ENCODE measurements around the gene UTS2B. TPM values are rescaled to one million over a fixed set of nuclear protein-coding genes. Genes with fewer than 3 reads are reported as not detected.

The UTS2B gene
- total RNA-seq, 6 experiments from 2014 or later, result 0.73 to 1.8 (median 1.0) TPM

GRCh38 chr3:191363221-191363620, 32.9 kb upstream of the UTS2B start:
- no peak for DNase-seq
- no peak for TF ChIP-seq CTCF (IDR thresholded peaks at IDR 0.05)
- H3K4me1 Mint-ChIP-seq (ENCODE audit: low read depth), result peaks cover 70% of the 10 kb centered on the region
- H3K4me3 Mint-ChIP-seq, result no peak overlapping the region
- no peak overlapping the region for H3K27ac Mint-ChIP-seq
- H3K27me3 Mint-ChIP-seq (ENCODE audit: insufficient read depth), result peaks cover 2% of the 10 kb centered on the region
- no peaks in the 10 kb centered on the region for H3K9me3 Mint-ChIP-seq
- H3K36me3 Mint-ChIP-seq (ENCODE audit: low read depth), result peaks cover 68% of the 10 kb centered on the region

GRCh38 chr3:191362524-191363090, 32.3 kb upstream of the UTS2B start:
- H3K27me3 Mint-ChIP-seq (ENCODE audit: insufficient read depth), result peaks cover 2% of the 10 kb centered on the region
- no peak for DNase-seq
- no peak overlapping the region; the same call in 1 of the 2 replicates for H3K27ac Mint-ChIP-seq
- peaks cover 74% of the 10 kb centered on the region for H3K36me3 Mint-ChIP-seq (ENCODE audit: low read depth)
- H3K4me1 Mint-ChIP-seq (ENCODE audit: low read depth), result peaks cover 76% of the 10 kb centered on the region
- no peaks in the 10 kb centered on the region for H3K9me3 Mint-ChIP-seq
- TF ChIP-seq CTCF (IDR thresholded peaks at IDR 0.05), result no peak
- H3K4me3 Mint-ChIP-seq, result no peak overlapping the region

- no peak for TF ChIP-seq CTCF (IDR thresholded peaks at IDR 0.05)
- no peak overlapping the region for H3K4me3 Mint-ChIP-seq
- peaks cover 2% of the 10 kb centered on the region for H3K27me3 Mint-ChIP-seq (ENCODE audit: insufficient read depth)
- peaks cover 76% of the 10 kb centered on the region for H3K4me1 Mint-ChIP-seq (ENCODE audit: low read depth)
- peak overlapping the region; percentile 52 for H3K27ac Mint-ChIP-seq
- H3K9me3 Mint-ChIP-seq, result no peaks in the 10 kb centered on the region
- DNase-seq, result no peak
- peaks cover 71% of the 10 kb centered on the region for H3K36me3 Mint-ChIP-seq (ENCODE audit: low read depth)
Measured at GRCh38 chr3:191362037-191362436, 31.7 kb upstream of the UTS2B start.

- Mint-ChIP-seq H3K4me1 (ENCODE audit: low read depth) (peaks cover 76% of the 10 kb centered on the region), H3K4me3 (no peak overlapping the region), H3K36me3 (ENCODE audit: low read depth) (peaks cover 66% of the 10 kb centered on the region), H3K27me3 (ENCODE audit: insufficient read depth) (peaks cover 2% of the 10 kb centered on the region), H3K27ac (0 out of 2 replicates have a peak overlapping the region, but pooled peaks have one; percentile 0), H3K9me3 (no peaks in the 10 kb centered on the region)
- DNase-seq, result no peak
- no peak for TF ChIP-seq CTCF (IDR thresholded peaks at IDR 0.05)
Measured at GRCh38 chr3:191361456-191361855, 31.1 kb upstream of the UTS2B start.

GRCh38 chr3:191360620-191361019, 30.3 kb upstream of the UTS2B start:
- Mint-ChIP-seq H3K4me3 (no peak overlapping the region), H3K36me3 (ENCODE audit: low read depth) (peaks cover 66% of the 10 kb centered on the region), H3K27ac (no peak overlapping the region), H3K27me3 (ENCODE audit: insufficient read depth) (peaks cover 2% of the 10 kb centered on the region), H3K9me3 (no peaks in the 10 kb centered on the region), H3K4me1 (ENCODE audit: low read depth) (peaks cover 76% of the 10 kb centered on the region)
- no peak for DNase-seq
- TF ChIP-seq CTCF (IDR thresholded peaks at IDR 0.05), result no peak

Data from HFFc6 (cell line).